HepG2 (cell line): ENCODE results near the gene CDR2L. TPM values are rescaled to one million over a fixed set of nuclear protein-coding genes. Genes with fewer than 3 reads are reported as not detected.

ENCODE experiments used
- ATF7 ChIP-seq, 2 experiments: fragments of 450-650 bp in 1 of 2; sonication (generic) in 1 of 2; formaldehyde crosslinking in 1 of 2; IDR thresholded peaks; 2 replicates each; pipeline versions ENCODE4 v1.4.0 to v1.6.1; 2016 to 2020; ENCODE audit warnings: antibody characterized with exemption in 1 of 2, mild to moderate bottlenecking in 1 of 2, missing genetic modification reagents in 1 of 2
- FOXC1 ChIP-seq: sonication (generic); formaldehyde crosslinking; IDR thresholded peaks from 2 replicates; pipeline ENCODE4 v1.8.0; 2022; ENCODE audit warnings: mild to moderate bottlenecking, missing genetic modification reagents, borderline replicate concordance
- KDM5B ChIP-seq: sonication (generic); formaldehyde crosslinking; IDR thresholded peaks from 2 replicates; pipeline ENCODE4 v1.4.0; 2020; ENCODE audit warnings: missing genetic modification reagents, mild to moderate bottlenecking, borderline replicate concordance
- MAZ ChIP-seq, 2 experiments: sonication (generic) in 1 of 2; formaldehyde crosslinking in 1 of 2; IDR thresholded peaks; 2 replicates each; pipeline versions ENCODE4 v1.5.0 to v1.6.1; 2012 to 2020; ENCODE audit warnings: low read depth in 2 of 2, mild to moderate bottlenecking in 2 of 2, borderline replicate concordance in 1 of 2, improper control_type of control experiment in 1 of 2, low read length in 1 of 2, missing genetic modification reagents in 1 of 2, moderate library complexity in 1 of 2
- NBN ChIP-seq: fragments of 450-650 bp; conservative IDR thresholded peaks from 2 replicates; pipeline ENCODE4 v1.6.1; 2017
- SIN3B ChIP-seq: fragments of 150-350 bp; IDR thresholded peaks from 2 replicates; pipeline ENCODE4 v1.6.1; 2014; ENCODE audit warnings: low read length
- SIX1 ChIP-seq: sonication (generic); formaldehyde crosslinking; IDR thresholded peaks from 2 replicates; pipeline ENCODE4 v1.4.0; 2020; ENCODE audit warnings: missing genetic modification reagents, borderline replicate concordance
- ZNF160 ChIP-seq: sonication (generic); formaldehyde crosslinking; IDR thresholded peaks from 2 replicates; pipeline ENCODE4 v1.8.0; 2022; ENCODE audit warnings: mild to moderate bottlenecking, inconsistent platforms, missing genetic modification reagents
- ZNF17 ChIP-seq: sonication (generic); formaldehyde crosslinking; IDR thresholded peaks from 2 replicates; pipeline ENCODE4 v1.5.0; 2020; ENCODE audit warnings: mild to moderate bottlenecking, missing genetic modification reagents
- ZNF543 ChIP-seq: sonication (generic); formaldehyde crosslinking; IDR thresholded peaks from 2 replicates; pipeline ENCODE4 v1.4.0; 2020; ENCODE audit warnings: mild to moderate bottlenecking, missing genetic modification reagents
- ZSCAN12 ChIP-seq: sonication (generic); formaldehyde crosslinking; IDR thresholded peaks from 2 replicates; pipeline ENCODE4 v1.9.0; 2021; ENCODE audit warnings: mild to moderate bottlenecking, missing genetic modification reagents
- polyA plus RNA-seq, 8 experiments: library from polyadenylated mRNA; depleted of rRNA in 3 of 8; stranded (reverse) in 7 of 8; unstranded in 1 of 8; fragments of >200 nt; fragmentation: Illumina TruSeq in 4 of 8; extraction: Trizol in 4 of 8; gene quantifications; 2 replicates each; pipeline versions ENCODE4 v1.2.1 to v1.2.3, GENCODE V29; 2011 to 2016; ENCODE audit warnings: low read depth in 4 of 8, missing spikeins in 1 of 8, mixed read lengths in 1 of 8; ENCODE audit not compliant: insufficient read depth in 1 of 8
- total RNA-seq, 5 experiments: library from RNA; depleted of rRNA; stranded (reverse); fragments of >200 nt; fragmentation: Illumina TruSeq; extraction: Trizol; gene quantifications; 2 replicates each; pipeline ENCODE4 v1.2.3, GENCODE V29; 2016; ENCODE audit warnings: low read depth in 1 of 5
- TF ChIP-seq, protein P1 (sequence below): IDR thresholded peaks from 2 replicates; pipeline ENCODE4 v1.6.1; 2016; ENCODE audit warnings: control low read depth
- TF ChIP-seq, protein P2 (sequence below): sonication (generic); formaldehyde crosslinking; IDR thresholded peaks from 2 replicates; pipeline ENCODE4 v1.4.0; 2020; ENCODE audit warnings: mild to moderate bottlenecking, missing genetic modification reagents, borderline replicate concordance
- TF ChIP-seq, protein P3 (sequence below): sonication (generic); formaldehyde crosslinking; IDR thresholded peaks from 2 replicates; pipeline ENCODE4 v1.8.0; 2023; ENCODE audit warnings: mild to moderate bottlenecking, missing genetic modification reagents
- TF ChIP-seq, protein P4 (sequence below): IDR thresholded peaks from 2 replicates; pipeline ENCODE4 v1.6.1; 2012; ENCODE audit warnings: inconsistent platforms
- TF ChIP-seq, protein P5 (sequence below): sonication (generic); formaldehyde crosslinking; IDR thresholded peaks from 2 replicates; pipeline ENCODE4 v1.4.0; 2020; ENCODE audit warnings: missing genetic modification reagents, borderline replicate concordance
- TF ChIP-seq, protein P6 (sequence below): IDR thresholded peaks from 2 replicates; pipeline ENCODE4 v1.6.1; 2016; ENCODE audit warnings: missing genetic modification reagents, missing compliant biosample characterization

The CDR2L gene
- total and polyA plus RNA-seq, 2 of the 13 experiments (the other 11 are each of a cell fraction or from before 2014, with no cell fraction given), result 1.9 to 2.1 TPM

DNA sequence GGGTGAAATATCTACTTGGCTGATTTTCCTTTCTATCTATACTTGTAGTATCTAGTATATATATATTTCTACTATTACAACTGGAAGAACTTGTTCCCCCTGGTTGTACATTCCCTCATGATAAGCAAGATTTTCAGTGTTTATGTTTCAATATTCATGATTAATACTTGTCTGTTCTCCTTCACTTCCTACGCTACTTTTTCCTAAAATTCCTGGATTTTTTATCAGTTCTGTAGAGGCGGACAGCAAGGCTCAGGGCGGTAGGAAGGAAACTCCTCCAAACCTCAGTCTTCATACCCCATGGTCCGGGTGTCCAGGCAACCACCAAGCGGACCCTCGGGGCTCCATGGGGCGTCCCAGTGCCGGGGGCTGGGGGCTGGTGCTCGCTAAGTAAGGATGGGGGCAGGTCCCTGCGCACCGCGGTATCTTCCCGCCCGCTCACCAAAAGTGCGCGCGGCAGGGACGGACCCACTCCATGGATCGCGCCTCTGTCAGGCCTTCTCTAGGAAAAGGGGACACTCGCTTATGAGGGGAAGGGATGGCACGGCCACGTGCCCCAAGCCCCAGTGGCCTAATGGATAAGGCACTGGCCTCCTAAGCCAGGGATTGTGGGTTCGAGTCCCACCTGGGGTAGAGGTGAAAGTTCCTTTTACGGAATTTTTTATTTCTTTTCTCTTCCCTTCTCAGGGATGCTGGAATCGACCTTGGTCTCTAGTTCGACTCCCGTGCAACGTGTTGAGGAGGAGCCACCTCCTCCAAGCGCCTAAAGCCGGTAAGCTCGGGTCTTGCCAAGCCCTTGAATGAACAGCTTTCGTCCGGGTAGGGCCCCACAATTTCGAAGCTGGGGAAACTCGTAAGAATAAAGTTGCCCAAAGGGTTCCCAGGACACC is 46.2 kb downstream of the CDR2L start (continued):
- TF ChIP-seq, protein P1, sequence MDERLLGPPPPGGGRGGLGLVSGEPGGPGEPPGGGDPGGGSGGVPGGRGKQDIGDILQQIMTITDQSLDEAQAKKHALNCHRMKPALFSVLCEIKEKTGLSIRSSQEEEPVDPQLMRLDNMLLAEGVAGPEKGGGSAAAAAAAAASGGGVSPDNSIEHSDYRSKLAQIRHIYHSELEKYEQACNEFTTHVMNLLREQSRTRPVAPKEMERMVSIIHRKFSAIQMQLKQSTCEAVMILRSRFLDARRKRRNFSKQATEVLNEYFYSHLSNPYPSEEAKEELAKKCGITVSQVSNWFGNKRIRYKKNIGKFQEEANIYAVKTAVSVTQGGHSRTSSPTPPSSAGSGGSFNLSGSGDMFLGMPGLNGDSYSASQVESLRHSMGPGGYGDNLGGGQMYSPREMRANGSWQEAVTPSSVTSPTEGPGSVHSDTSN (CRISPR knock-in tag), result no peak
- TF ChIP-seq, protein P2, sequence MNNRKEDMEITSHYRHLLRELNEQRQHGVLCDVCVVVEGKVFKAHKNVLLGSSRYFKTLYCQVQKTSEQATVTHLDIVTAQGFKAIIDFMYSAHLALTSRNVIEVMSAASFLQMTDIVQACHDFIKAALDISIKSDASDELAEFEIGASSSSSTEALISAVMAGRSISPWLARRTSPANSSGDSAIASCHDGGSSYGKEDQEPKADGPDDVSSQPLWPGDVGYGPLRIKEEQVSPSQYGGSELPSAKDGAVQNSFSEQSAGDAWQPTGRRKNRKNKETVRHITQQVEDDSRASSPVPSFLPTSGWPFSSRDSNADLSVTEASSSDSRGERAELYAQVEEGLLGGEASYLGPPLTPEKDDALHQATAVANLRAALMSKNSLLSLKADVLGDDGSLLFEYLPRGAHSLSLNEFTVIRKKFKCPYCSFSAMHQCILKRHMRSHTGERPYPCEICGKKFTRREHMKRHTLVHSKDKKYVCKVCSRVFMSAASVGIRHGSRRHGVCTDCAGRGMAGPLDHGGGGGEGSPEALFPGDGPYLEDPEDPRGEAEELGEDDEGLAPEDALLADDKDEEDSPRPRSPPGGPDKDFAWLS (CRISPR knock-in tag), result no peak
- TF ChIP-seq ATF7 (IDR thresholded peaks at IDR 0.05) (no peak), ATF7 (CRISPR knock-in tag; IDR thresholded peaks at IDR 0.05) (no peak), FOXC1 (CRISPR knock-in tag) (no peak; the same call in none of the 2 replicates), KDM5B (CRISPR knock-in tag) (peak; percentile 56; the same call in 1 of the 2 replicates), SIX1 (CRISPR knock-in tag) (peak; percentile 27; the same call in 1 of the 2 replicates), NBN (no peak), ZNF17 (CRISPR knock-in tag) (no peak), ZSCAN12 (CRISPR knock-in tag) (no peak), ZNF160 (CRISPR knock-in tag) (0 out of 2 replicates have a peak, but pooled peaks have one; percentile 19), ZNF543 (CRISPR knock-in tag) (peak; percentile 80; the same call in 1 of the 2 replicates), SIN3B (no peak; the same call in 1 of the 2 replicates), MAZ (IDR thresholded peaks at IDR 0.05; ENCODE audit: borderline replicate concordance, low read depth, low read length) (no peak), MAZ (CRISPR knock-in tag; IDR thresholded peaks at IDR 0.05; ENCODE audit: low read depth) (peak; percentile 87)
- TF ChIP-seq, protein P3, sequence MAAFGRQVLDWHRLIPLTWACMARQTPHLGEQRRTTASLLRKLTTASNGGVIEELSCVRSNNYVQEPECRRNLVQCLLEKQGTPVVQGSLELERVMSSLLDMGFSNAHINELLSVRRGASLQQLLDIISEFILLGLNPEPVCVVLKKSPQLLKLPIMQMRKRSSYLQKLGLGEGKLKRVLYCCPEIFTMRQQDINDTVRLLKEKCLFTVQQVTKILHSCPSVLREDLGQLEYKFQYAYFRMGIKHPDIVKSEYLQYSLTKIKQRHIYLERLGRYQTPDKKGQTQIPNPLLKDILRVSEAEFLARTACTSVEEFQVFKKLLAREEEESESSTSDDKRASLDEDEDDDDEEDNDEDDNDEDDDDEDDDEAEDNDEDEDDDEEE (CRISPR knock-in tag), result no peak; the same call in 1 of the 2 replicates
- TF ChIP-seq, protein P4, sequence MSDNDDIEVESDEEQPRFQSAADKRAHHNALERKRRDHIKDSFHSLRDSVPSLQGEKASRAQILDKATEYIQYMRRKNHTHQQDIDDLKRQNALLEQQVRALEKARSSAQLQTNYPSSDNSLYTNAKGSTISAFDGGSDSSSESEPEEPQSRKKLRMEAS, result peak; percentile 97
- TF ChIP-seq, protein P5, sequence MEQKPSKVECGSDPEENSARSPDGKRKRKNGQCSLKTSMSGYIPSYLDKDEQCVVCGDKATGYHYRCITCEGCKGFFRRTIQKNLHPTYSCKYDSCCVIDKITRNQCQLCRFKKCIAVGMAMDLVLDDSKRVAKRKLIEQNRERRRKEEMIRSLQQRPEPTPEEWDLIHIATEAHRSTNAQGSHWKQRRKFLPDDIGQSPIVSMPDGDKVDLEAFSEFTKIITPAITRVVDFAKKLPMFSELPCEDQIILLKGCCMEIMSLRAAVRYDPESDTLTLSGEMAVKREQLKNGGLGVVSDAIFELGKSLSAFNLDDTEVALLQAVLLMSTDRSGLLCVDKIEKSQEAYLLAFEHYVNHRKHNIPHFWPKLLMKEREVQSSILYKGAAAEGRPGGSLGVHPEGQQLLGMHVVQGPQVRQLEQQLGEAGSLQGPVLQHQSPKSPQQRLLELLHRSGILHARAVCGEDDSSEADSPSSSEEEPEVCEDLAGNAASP (CRISPR knock-in tag), result peak; percentile 75; the same call in 1 of the 2 replicates
- TF ChIP-seq, protein P6, sequence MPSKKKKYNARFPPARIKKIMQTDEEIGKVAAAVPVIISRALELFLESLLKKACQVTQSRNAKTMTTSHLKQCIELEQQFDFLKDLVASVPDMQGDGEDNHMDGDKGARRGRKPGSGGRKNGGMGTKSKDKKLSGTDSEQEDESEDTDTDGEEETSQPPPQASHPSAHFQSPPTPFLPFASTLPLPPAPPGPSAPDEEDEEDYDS (CRISPR knock-in tag), result peak; percentile 91
